ENCODE measurements around the gene P3H3.
"Not testable (repeated sequence)": the region's sequence is repeated elsewhere in the genome, so short reads cannot be mapped to it uniquely, and the experiment has no call there.

The P3H3 gene

DNA sequence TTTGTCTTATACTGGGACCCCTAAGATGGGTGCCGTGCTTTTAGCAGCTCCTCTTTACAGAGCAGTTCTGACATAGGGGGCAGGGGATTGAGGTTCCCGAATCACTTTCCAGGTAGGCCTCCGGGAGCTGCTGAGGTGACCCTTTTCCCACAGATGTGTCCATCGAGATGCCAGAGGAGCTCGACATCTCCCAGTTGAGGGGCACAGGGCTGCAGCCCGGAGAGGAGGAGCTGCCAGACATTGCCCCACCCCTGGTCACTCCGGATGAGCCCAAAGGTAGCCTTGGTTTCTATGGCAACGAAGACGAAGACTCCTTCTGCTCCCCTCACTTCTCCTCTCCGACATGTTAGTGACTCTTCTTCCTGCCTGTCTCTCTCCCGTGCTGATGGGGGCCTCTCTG, 34.8 kb downstream of the P3H3 start:
- Histone ChIP-seq H3K9me3 (ENCODE audit: control insufficient read depth, insufficient read depth, low read depth, low read length) (no peaks in the 10 kb centered on the region), H3K4me1 (ENCODE audit: control insufficient read depth, insufficient read depth, low read length) (peaks cover 6% of the 10 kb centered on the region), H3K4me3 (ENCODE audit: low read depth, low read length) (no peak overlapping the region), H3K36me3 (ENCODE audit: control insufficient read depth in 2 of 2, insufficient read depth in 1 of 2, low read length in 2 of 2) (peaks cover 11 to 80% of the 10 kb centered on the region in 2 experiments), H3K27ac (ENCODE audit: extremely low read depth, low read depth, low read length) (no peak overlapping the region)
- ChIA-PET CTCF (interaction anchor here (1.2 kb wide), 1 partner anchor 9 kb away, joined by 5 read pairs; no protein-coding TSS in a partner anchor), POLR2A (interaction anchor here (7.6 kb wide), 1 partner anchor 9 kb away, joined by 183 read pairs; the partner anchor contains the start of genes CDCA3 and USP5)
- TF ChIP-seq KLF16 (tag by site-specific recombination; IDR thresholded peaks at IDR 0.05) (no peak), ZNF521 (tag by site-specific recombination; IDR thresholded peaks at IDR 0.05) (no peak), ZNF184 (tag by site-specific recombination; IDR thresholded peaks at IDR 0.05) (no peak), ZBTB7A (tag by site-specific recombination; IDR thresholded peaks at IDR 0.05; ENCODE audit: low read depth) (no peak), ZNF785 (tag by site-specific recombination; IDR thresholded peaks at IDR 0.05) (no peak), ZNF292 (tag by site-specific recombination; IDR thresholded peaks at IDR 0.05; ENCODE audit: borderline replicate concordance, low read depth) (no peak), TCF7L2 (IDR thresholded peaks at IDR 0.05; ENCODE audit: borderline replicate concordance, low read depth, low read length) (no peak), ZNF501 (tag by site-specific recombination; IDR thresholded peaks at IDR 0.05) (no peak), PRDM1 (tag by site-specific recombination; IDR thresholded peaks at IDR 0.05) (no peak), ZNF707 (tag by site-specific recombination; IDR thresholded peaks at IDR 0.05) (no peak), ZNF488 (tag by site-specific recombination; IDR thresholded peaks at IDR 0.05) (no peak), ZNF626 (tag by site-specific recombination; IDR thresholded peaks at IDR 0.05) (no peak), ZEB2 (tag by site-specific recombination; IDR thresholded peaks at IDR 0.05) (no peak), ZNF18 (tag by site-specific recombination; IDR thresholded peaks at IDR 0.05) (no peak)

GRCh38 chr12:6863586-6864321, 35.5 kb downstream of the P3H3 start:
- Histone ChIP-seq H3K9me3 (ENCODE audit: control insufficient read depth, insufficient read depth, low read depth, low read length) (no peaks in the 10 kb centered on the region), H3K4me3 (ENCODE audit: low read depth, low read length) (no peak overlapping the region), H3K36me3 (ENCODE audit: control insufficient read depth in 2 of 2, insufficient read depth in 1 of 2, low read length in 2 of 2) (peaks cover 9 to 78% of the 10 kb centered on the region in 2 experiments), H3K4me1 (ENCODE audit: control insufficient read depth, insufficient read depth, low read length) (peaks cover 6% of the 10 kb centered on the region), H3K27ac (ENCODE audit: extremely low read depth, low read depth, low read length) (no peak overlapping the region)
- no peak for TF ChIP-seq ZNF391 (tag by site-specific recombination; IDR thresholded peaks at IDR 0.05; ENCODE audit: borderline replicate concordance, low read depth)
- no peak for TF ChIP-seq ZNF473 (tag by site-specific recombination; IDR thresholded peaks at IDR 0.05)
- 0 out of 2 replicates have a peak, but pooled peaks have one; percentile 32 for TF ChIP-seq SCRT2 (tag by site-specific recombination; IDR thresholded peaks at IDR 0.05)
- POLR2A ChIA-PET, result interaction anchor here (7.6 kb wide), 1 partner anchor 10 kb away, joined by 183 read pairs; the partner anchor contains the start of genes CDCA3 and USP5
- CTCF ChIA-PET, result interaction anchor here (1.2 to 1.7 kb wide), 2 partner anchors 8 to 9 kb away, joined by 3 to 5 read pairs; no protein-coding TSS in a partner anchor

DNA sequence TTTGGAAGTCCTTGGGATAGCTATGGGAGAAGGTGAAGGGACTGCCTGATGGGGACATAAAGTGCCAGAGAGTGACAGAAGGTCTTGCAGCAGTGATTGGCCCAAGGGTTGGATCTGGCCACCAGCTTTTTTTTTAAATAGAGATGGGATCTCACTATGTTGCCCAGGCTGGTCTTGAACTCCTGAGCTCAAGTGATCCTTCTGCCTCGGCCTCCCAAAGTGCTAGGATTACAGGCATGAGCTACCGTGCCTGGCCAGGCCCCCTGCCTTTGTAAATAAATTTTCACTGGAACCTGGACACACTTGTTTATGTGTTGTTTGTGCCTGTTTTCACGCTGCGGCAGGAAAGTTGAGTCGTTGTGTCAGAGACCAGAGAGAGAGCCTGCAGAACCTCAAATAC, 37.1 kb downstream of the P3H3 start:
- not testable (repeated sequence) for H3K27ac ChIP-seq (ENCODE audit: extremely low read depth, low read depth, low read length); H3K4me1 ChIP-seq (ENCODE audit: control insufficient read depth, insufficient read depth, low read length); H3K4me3 ChIP-seq (ENCODE audit: low read depth, low read length); H3K9me3 ChIP-seq (ENCODE audit: control insufficient read depth, insufficient read depth, low read depth, low read length)
- CTCF ChIA-PET, result interaction anchor here (1.5 to 1.7 kb wide), 2 partner anchors 10 to 13 kb away, joined by 3 to 4 read pairs; no protein-coding TSS in a partner anchor
- H3K36me3 ChIP-seq (ENCODE audit: control insufficient read depth in 2 of 2, insufficient read depth in 1 of 2, low read length in 2 of 2), result peaks cover 13 to 79% of the 10 kb centered on the region in 2 experiments
- TF ChIP-seq ZNF121 (tag by site-specific recombination; IDR thresholded peaks at IDR 0.05), result peak; percentile 92
- POLR2A ChIA-PET, result interaction anchor here (1.0 to 7.6 kb wide), 4 partner anchors 8 to 112 kb away, joined by 3 to 183 read pairs (median 3); partner anchors contain the start of genes C12orf57, CDCA3, MLF2 and RNU7-1
